OCI-LY3 (cell line): ENCODE data around the gene FNBP1.

Source experiments
- EZH2phosphoT487 ChIP-seq: fragments of 200-600 bp; shearing (Covaris generic); IDR thresholded peaks from 2 replicates; pipeline ENCODE4 v1.6.1; 2018; ENCODE audit warnings: antibody characterized with exemption, mixed run types, low read depth
- TF ChIP-seq, protein P1 (sequence below): fragments of 200-600, 300-600 bp; sonication (generic); IDR thresholded peaks from 2 replicates; pipeline ENCODE4 v1.5.1; 2014; ENCODE audit warnings: antibody characterized with exemption, low read length, low read depth

DNA sequence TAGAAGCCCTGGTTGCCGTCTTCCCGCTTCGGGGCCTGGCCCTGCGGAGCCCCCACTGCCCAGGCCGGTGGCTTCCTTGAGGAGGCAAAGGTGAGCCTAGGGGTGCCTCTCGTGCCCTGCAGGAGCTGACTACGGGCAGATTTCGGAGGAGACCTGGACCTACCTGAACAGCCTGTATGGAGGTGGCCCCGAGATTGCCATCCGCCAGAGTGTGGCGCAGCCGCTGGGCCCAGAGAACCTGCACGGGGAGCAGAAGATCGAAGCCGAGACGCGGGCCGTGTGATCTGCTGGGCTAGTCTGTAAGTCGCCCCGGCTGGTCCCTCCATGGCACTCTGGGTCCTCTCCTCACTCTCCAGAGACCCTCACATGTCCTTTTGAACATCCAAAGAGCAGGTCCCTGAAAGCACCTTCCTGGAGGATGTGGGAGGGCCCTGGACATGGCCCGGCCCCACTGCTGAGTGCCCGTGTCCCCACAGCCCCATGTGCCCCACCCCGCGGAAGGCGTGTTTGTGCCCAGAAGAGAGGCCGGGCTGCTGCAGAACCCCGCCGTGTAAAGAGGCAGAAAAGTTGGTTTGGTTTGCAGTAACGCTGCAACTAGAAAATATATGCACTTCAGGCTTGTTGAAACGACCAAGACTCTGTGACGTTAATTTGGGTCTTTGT lies 162.9 kb downstream of the FNBP1 start:
- TF ChIP-seq EZH2phosphoT487 = no peak
- TF ChIP-seq, protein P1, sequence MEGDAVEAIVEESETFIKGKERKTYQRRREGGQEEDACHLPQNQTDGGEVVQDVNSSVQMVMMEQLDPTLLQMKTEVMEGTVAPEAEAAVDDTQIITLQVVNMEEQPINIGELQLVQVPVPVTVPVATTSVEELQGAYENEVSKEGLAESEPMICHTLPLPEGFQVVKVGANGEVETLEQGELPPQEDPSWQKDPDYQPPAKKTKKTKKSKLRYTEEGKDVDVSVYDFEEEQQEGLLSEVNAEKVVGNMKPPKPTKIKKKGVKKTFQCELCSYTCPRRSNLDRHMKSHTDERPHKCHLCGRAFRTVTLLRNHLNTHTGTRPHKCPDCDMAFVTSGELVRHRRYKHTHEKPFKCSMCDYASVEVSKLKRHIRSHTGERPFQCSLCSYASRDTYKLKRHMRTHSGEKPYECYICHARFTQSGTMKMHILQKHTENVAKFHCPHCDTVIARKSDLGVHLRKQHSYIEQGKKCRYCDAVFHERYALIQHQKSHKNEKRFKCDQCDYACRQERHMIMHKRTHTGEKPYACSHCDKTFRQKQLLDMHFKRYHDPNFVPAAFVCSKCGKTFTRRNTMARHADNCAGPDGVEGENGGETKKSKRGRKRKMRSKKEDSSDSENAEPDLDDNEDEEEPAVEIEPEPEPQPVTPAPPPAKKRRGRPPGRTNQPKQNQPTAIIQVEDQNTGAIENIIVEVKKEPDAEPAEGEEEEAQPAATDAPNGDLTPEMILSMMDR = no peak
